Fibroblast of skin of right quadriceps (primary cell): ENCODE results near the gene SLC17A5.
"Not testable (repeated sequence)": the region's sequence is repeated elsewhere in the genome, so short reads cannot be mapped to it uniquely, and the experiment has no call there.

Source experiments
- DNase-seq: peaks from one replicate; pipeline ENCODE4 v3.0.0-alpha.2; 2013

SLC17A5 gene

DNA sequence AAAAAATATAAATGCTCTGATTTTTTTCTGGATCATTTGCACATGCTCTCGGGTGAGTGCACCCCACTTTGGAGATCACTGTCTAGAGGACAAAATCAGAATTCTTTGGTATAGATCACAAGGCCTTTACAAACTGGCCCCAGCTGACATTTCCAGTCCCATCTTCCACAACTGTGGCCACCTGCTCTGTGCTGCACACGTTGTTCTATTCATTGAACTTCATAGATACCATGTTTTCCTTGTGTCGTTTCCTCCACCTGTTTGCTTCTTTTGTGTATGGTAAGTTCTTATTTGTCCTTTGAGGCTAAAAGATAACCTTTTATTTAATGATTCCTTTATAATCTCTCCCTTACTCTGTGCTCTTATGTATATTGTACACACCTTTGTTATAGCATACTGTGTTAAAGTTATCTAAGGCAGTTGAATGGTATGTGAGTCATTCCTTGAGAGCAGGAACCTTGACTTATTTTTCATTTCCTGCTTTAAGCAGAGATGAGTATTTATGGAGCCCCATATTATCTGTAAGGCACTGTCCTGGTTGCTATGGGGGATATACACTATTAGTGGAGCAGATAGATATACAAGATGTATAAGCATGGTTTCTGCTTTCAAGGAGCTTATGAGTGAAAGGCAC, 12.0 kb upstream of the SLC17A5 start:
- peak; percentile 11 for DNase-seq

DNA sequence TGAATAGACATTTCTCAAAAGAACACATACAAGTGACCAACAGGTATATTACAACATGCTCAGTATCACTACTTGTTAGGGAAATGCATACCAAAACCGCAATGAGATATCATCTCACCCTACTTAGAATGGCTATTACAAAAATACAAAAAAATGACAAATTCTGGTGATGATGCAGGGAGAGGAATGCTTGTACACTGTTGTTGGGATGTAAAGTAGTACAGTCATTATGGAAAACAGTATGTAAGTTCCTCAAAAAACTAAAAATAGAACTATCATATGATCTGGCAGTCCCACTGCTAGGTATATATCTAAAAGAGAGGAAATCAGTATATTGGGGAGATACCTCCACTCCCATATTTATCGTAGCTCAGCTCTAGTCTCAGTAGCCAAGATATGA, 10.9 kb upstream of the SLC17A5 start:
- DNase-seq = no peak

DNA sequence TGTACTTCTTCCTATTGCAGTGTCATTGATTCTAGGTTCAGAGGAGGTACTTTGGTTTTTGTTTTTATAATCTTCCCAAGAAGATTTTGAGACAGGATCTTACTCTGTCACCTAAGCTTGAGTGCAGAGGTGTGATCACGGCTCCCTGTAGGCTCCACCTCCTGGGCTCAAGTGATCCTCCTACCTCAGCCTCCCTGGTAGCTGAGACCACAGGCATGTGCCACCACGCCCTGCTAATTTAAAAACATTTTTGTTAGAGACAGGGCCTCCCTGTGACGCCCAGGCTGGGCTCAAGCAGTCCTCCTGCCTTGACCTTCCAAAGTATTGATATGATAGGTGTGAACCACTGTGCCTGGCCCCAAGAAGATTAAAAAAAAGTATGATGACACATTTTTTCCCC, 3.4 kb upstream of the SLC17A5 start:
- DNase-seq = no peak

DNA sequence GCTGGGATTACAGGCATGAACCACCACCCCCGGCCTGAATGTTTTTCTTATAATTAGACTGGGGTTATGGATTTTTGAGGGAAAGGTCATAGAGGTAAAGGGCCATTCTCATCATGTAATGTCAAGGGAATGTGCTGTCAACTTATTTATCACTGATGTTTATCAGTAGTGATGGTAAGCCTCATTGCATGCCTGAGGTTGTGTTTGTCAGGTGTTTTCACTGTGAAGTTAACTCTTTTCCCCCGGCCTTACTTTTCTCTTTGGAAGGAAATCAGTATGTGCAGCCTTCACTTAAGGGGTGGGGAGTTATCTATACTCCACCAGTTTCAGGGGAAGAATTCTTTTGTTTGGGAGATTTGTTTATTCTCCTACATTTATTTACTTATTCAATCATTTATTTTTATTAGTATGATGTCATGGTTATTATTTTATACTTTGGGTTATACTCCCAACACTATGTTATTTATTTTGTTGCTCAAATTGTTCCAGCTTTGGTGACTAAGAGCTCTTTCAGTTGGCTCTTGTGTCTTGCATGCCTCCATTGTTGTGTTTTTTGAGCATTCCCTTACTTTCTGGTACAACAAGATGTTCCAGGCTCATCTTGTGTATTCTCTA, 2.8 kb upstream of the SLC17A5 start:
- no peak for DNase-seq

DNA sequence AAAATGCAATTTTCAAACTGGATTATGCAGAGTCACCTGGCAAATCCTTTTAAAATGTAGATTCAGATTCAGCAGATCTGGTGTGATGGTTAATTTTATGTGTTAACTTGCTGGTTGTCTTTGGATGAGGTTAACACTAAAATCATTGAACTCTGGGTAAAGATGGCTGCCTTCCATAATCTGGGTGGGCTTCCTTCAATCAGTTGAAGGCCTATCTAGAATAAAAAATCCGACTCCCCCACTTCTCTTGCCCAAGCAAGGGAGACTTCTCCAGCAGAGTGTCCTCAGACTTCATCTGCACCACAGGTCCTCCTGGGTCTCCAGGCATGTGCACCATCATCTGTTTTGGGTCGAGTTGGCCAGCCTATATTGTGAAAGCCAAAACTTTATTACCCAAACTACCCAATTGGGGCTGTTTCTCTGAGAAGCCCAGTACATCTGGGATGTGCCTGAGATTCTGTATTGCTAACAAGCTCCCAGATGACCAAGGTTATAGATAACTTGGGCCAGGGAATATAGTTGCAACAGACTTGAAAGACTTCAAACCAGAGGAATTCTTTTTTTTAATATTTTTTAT, 1.6 kb upstream of the SLC17A5 start:
- no peak for DNase-seq

DNA sequence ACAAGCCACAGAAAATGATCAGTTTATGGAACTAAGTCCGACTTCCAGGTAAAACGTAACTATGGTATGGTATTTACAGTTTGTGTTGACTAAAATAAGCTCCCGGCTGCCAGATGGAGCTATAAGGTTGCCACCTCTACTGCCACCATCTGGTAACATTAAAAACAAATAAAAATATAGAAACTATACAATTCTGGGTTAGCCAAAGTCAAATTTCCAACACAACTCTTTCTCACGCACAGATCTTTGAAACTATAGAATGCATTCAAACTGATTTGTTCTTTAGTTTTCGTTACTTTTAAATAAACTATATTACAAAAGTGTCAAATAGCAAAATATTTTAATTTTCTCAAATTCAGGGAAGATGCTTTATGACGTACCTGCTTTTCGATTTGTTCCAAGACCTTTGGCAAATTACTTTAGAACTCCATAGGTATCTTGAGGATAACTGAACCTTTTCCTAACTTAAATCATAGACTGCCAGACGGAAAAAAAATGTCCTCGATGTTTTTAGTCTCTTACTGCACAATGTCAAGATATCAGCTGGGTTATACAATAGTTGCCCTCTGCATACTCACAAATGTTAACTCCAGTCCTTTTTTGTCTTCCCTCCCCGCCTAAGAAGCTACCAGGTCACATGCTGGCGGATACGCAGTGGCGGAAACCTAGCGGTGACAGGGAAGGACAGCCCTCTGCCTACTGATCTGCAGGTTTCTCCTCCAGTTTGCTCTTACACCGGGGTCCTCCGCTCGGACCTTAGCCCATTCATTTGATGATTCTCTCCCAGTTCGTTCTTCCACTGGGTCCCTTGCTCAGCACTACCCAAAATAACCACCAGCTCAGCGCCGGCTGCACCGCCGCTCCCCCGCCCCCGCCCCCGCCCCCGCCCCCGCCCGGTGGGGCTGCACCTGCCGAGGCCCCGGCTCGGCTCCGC, 888 bp downstream of the SLC17A5 start:
- peak; percentile 38 for DNase-seq

DNA sequence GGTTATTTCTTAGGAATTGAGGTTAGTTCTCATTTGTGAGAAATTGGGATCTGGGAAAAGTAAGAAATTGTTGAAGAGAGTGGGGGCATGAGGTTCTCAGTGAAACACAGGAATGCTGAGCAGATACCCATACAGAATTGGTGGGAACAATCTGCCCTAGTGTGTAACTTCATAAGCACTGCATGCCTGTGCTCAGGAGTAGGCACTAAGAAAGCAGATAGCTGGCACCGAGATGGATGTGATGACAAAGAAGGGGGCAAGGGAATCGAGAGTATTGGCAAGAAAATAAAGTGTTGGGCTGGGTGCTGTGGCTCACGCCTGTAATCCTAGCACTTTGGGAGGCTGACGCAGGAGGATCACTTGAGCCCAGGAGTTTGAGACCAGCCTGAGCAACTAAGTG, 4.0 kb downstream of the SLC17A5 start:
- DNase-seq = no peak

DNA sequence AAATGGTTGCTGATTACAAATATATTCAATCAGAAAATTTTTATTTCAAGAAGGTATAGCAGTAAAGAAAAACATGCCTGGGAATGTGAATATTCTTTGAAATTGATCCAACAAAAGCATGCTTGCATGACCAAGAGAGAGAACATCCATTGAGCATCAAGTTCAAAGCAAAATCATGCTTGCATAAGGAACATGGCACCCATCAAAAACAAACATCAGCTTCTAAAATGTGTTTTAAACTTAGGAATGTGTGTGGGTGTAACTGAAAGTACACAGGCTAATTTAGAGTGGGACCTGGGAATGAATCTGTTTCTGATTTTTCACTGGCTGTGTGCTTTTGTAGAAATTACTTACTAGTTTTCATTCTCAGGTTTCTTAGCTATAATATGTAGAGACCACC, 5.6 kb downstream of the SLC17A5 start:
- peak; percentile 15 for DNase-seq

DNA sequence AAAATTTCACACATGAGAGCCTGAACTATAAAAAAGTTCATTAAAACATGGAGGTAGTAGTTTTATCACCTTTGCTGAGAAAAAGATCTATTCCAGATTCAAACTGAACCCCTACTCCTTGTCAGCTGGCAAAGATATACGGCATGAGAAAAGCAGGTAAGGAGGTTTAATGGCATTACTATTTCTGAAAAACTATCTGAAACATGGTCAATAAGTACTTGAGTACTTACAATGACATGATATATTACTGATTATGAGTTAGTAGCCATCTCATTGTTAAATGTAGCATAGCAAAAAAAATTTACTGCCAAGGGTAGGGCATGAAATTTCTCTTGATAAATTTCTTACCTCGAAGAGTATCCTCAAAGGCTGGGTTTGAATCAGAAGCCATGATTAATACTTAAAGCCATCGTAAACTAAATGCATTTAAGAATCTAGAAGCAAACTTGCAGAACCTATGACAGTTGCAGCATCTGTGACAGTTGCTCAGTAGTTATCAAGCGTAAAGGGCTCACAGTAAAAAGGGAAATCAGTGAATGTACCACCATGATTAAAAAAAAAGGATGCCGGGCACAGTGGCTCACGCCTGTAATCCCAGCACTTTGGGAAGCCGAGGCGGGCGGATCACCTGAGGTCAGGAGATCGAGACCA, 8.7 kb downstream of the SLC17A5 start:
- no peak for DNase-seq

DNA sequence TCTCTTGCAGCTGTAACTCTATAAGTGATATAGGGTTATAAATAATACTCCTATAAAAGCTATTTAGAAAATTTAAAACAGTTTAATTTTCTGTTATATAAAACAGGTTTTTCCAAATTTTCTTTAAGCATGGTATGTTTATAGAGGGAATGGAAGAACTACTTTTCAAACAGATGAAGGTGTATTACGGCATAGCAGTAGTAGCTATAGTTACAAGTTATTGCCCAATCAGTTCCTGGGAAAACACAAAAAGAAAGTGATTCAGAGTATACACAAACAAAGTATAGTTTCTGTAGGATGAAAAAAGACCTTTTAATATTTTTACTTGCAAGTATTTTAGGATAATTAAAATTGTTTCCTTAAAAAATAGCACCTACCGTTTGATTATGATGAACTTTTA, 9.8 kb downstream of the SLC17A5 start:
- DNase-seq = no peak

DNA sequence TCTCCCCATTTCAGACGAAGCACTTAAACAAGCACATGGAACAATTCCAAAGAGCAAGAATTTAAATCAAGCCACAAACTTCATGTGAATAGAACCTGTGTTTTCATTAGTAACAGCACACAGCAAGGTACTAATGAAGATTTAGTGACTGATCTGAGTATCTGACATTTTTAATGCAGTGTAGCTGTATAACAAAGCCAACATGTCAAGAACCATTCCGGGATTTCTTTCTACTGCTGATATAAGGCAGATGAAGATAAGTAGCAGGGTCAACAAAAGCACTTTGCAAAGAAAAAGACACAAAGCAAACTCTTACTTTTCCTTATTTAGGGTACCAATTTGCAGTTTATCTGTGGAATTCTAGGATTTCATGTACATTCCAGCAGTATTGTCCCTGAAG, 11.3 kb downstream of the SLC17A5 start:
- no peak for DNase-seq

DNA sequence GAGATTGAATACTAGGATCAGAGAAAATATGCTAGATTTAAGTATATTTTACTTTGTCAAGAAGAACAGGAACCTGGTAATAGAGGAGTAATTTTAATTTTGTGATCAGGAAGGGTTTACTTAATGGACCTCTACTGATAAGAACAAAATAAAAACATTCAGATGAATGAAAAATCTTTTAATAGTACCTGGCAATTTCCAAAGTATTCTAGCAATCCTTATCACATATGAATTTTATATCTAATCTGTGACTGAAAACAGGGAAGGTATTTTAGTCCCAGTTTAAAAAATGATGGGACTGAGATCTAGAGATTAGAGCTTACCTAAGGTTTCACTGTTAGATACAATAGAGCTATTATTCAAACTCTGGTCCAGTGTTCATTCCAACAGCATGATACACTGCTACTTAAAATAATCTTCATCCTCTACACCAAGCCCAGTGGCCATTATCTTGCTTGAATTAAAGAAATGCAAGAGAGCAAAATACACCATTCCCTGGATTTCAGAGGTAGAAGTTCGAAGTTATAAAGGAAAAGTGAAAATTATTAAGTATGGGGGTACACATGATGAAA, 13.5 kb downstream of the SLC17A5 start:
- DNase-seq = no peak

DNA sequence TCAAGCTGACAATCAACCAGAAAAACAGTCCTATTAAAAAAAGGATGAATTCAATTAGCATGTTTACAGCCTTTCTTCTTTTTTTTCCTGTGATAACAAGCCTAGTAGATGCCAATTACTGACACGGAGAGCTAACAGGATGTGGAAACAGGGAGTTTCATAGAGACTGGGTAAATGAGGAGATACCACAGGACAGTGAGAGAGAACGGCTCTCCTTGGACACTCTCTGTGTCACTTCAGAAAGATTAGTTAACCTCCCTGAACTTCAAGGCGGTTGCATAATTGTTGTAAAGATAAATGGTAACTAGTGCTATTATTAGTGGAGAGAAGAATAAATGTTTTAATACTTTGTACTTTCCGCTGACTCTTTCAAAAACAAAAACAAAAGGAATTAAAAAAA, 14.8 kb downstream of the SLC17A5 start:
- DNase-seq = no peak

DNA sequence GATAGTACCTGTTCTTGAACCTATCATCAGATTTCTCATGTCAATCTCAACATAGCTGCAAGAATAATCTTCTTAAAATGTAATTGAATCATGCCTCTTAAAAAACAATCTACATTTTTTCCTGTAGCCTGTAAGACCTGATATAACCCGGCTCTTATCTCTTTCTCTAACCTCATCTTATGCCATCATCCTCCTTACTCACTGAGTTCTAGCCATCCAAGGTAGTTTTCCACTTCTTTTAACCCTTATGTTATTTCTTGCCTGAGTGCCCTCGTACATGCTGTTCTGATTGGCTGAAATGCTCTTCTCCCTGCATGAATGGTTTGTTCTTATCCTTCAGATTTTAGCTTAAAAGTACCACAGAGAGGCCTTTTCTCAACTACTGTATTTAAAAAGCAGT, 16.4 kb downstream of the SLC17A5 start:
- no peak for DNase-seq

DNA sequence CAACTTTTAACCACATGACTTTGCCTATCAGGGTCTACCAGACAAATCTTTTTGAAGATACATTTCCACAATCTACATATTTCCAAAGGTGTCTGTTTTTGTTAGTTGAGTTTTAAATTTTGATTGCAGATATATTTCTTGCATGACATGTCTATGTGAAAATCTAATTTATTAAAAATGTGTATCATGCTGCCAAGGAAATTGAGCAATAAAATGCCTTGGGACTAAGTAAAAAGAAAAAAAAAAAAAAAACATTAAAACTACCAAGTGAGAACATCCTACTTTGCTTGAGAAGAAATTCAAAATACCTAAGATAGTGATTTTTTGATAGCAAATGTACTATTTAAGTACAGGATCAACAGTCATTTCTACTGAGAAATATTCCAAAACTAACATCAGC, 17.7 kb downstream of the SLC17A5 start:
- DNase-seq = no peak

DNA sequence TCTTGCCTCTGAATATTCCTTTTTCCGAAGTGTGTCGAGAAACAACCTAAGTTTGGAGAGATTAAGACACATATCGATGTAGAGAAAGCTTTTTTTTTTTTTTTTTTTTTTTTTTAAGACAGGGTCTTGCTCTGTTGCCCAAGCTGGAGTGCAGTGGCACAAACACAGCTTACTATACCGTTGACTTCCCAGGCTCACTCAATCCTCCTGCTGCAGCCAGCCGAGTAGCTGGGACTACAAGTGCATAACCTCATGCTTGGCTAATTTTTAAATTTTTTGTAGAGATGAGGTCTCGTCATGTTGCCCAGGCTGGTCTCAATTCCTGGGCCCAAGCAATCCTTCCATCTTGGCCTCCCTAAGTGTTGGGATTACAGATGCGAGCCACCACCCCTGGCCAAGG, 21.4 kb downstream of the SLC17A5 start:
- no peak for DNase-seq

DNA sequence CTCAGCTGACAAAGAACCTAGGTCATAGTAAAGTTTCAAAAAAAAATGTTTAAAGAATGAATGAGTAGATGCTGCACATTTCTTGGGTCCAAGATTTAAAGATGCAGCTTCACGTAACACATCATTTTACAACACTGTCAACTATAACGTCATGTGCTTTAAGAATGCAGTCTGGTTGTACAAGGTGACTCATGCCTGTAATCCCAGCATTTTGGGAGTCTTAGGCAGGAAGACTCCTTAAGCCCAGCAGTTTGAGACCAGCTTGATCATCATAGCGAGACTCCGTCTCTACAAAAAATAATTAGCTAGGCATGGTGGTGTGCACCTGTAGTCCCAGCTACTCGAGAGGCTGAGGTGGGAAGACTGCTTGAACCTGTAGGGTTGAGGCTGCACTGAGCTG, 21.9 kb downstream of the SLC17A5 start:
- peak; percentile 44 for DNase-seq

DNA sequence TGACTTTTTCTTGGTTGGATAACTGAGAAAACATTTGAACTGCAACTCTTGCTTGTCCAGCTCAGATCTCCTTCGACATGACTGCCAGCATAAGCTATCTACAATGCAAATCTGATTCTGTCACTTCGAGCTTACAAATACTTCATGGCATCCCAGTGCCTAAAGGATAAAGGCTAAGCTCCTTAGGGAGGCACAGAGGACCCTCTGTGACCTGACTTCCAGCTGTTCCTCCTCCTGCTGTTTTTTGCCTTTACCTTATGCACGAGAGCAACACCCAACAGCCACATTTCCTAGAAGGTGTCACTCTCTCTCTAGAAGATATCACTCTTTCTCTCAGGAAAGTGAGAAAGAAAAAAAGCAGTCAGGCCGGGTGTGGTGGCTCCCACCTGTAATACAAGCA, 23.4 kb downstream of the SLC17A5 start:
- no peak for DNase-seq

DNA sequence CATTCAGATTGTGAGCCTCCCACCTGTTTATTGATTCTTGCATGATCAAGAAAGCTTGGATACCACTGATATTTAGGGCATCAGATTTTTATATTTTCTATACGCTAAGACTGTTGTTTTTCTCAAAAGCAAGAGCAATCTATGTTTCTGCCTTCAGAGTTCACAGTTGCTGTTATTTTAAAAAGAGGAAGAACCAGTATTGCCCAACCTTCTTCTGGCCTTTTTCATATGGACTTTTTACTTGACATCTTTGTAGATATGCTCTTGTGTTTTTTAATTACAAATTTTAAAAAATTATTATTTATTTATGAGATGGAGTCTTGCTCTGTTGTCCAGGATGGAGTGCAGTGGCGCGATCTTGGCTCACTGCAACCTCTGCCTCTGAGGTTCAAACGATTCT, 28.9 kb downstream of the SLC17A5 start:
- DNase-seq = no peak

DNA sequence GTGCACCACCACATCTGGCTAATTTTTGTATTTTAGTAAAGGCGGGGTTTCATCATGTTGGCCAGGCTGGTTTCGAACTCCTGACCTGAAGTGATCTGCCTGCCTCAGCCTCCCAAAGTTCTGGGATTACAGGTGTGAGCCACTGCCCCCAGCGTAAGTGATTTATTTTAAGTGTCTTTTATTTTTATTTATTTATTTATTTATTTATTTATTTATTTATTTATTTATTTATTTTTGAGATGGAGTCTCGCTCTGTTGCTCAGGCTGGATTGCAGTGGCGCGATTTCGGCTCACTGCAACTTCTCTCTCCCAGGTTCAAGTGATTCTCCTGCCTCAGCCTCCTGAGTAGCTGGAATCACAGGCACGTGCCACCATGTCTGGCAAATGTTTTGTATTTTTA, 30.3 kb downstream of the SLC17A5 start:
- DNase-seq = not testable (repeated sequence)

DNA sequence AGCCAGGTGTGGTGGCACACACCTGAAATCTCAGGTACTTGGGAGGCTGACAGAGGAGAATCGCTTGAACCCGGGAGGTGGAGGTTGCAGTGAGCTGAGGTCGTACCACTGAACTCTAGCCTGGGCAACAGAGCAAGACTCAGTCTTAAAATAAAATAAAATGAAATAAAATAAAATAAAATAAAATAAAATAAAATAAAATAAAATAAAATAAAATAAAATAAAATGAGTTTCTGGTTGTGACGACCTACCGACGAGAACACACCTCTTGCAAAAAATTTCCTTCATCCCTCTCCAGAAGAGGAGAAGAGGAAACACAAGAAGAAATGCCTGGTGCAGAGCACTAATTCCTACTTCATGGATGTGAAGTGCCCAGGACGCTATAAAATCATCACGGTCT, 35.7 kb downstream of the SLC17A5 start:
- not testable (repeated sequence) for DNase-seq

DNA sequence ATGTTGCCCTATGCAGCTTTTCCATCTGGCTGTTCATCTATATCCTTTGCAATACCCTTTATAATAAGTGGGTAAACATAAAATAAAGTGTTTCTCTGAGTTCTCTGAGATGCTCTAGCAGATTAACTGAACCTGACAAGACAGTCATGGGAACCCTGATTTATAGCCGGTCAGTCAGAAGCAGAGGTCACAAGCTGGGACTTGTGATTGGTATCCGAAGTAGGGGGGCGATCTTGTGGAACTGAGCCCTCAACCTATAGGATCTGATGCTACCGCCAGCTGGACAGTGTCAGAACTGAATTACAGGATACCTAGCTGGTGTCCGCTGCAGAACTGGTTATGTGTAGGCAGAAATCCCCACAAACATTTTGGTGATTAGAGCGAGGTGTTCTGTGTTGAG, 39.0 kb downstream of the SLC17A5 start:
- DNase-seq = no peak
